Activated T-helper 17 cell treated with anti-CD3 and anti-CD28 coated beads, Interleukin-2, amount 50 U/mL, for 72 hours (primary cell): ENCODE measurements around the gene SESN1. TPM values are rescaled to one million over a fixed set of nuclear protein-coding genes. Genes with fewer than 3 reads are reported as not detected.

Experiments
- ATAC-seq: fragments of 150-1000 bp; cut with Tn5 transposase; replicated peaks from 2 replicates; pipeline ENCODE4 v1.10.0; 2021; ENCODE audit warnings: mild to moderate bottlenecking, moderate library complexity
- H3K27ac Mint-ChIP-seq: one replicate; pipeline ENCODE4 v1.8.0; 2022; ENCODE audit warnings: mixed read lengths
- H3K27me3 Mint-ChIP-seq: one replicate; pipeline ENCODE4 v1.8.0; 2022; ENCODE audit warnings: mixed read lengths
- H3K36me3 Mint-ChIP-seq: one replicate; pipeline ENCODE4 v1.8.0; 2022; ENCODE audit warnings: low read depth, mild to moderate bottlenecking, mixed read lengths
- H3K4me1 Mint-ChIP-seq: one replicate; pipeline ENCODE4 v1.8.0; 2022; ENCODE audit warnings: mixed read lengths
- H3K4me3 Mint-ChIP-seq: one replicate; pipeline ENCODE4 v1.8.0; 2022; ENCODE audit warnings: mild to moderate bottlenecking, mixed read lengths
- H3K9me3 Mint-ChIP-seq: one replicate; pipeline ENCODE4 v1.8.0; 2022; ENCODE audit warnings: mixed read lengths
- total RNA-seq, 2 donors: library from RNA; stranded (reverse); gene quantifications; one replicate each; pipeline ENCODE4 v1.2.3, GENCODE V29; 2022

Gene SESN1
- total RNA-seq, 2 donors from 2014 or later, result 9.8 to 23.0 TPM

- H3K9me3 Mint-ChIP-seq, result no peaks in the 10 kb centered on the region
- H3K4me1 Mint-ChIP-seq, result peaks cover 41% of the 10 kb centered on the region
- peak overlapping the region; percentile 34 for H3K27ac Mint-ChIP-seq
- H3K27me3 Mint-ChIP-seq, result no peaks in the 10 kb centered on the region
- H3K4me3 Mint-ChIP-seq, result peak overlapping the region; percentile 69
- no peaks in the 10 kb centered on the region for H3K36me3 Mint-ChIP-seq
- ATAC-seq, result no peak
These were observed 34.1 kb downstream of the SESN1 start for GRCh38 chr6:109060571-109060970.

- no peaks in the 10 kb centered on the region for H3K27me3 Mint-ChIP-seq
- ATAC-seq, result peak; percentile 99
- H3K4me1 Mint-ChIP-seq, result peaks cover 41% of the 10 kb centered on the region
- peak overlapping the region; percentile 69 for H3K4me3 Mint-ChIP-seq
- no peaks in the 10 kb centered on the region for H3K9me3 Mint-ChIP-seq
- no peaks in the 10 kb centered on the region for H3K36me3 Mint-ChIP-seq
- H3K27ac Mint-ChIP-seq, result peak overlapping the region; percentile 77
These were observed 35.0 kb downstream of the SESN1 start for GRCh38 chr6:109059571-109060021.

- no peak for ATAC-seq
- Mint-ChIP-seq H3K4me3 (peak overlapping the region; percentile 69), H3K9me3 (no peaks in the 10 kb centered on the region), H3K27ac (peak overlapping the region; percentile 77), H3K36me3 (no peaks in the 10 kb centered on the region), H3K27me3 (no peaks in the 10 kb centered on the region), H3K4me1 (peaks cover 36% of the 10 kb centered on the region)
These were observed 35.5 kb downstream of the SESN1 start for GRCh38 chr6:109059153-109059552.

- H3K4me3 Mint-ChIP-seq, result peak overlapping the region; percentile 69
- H3K4me1 Mint-ChIP-seq, result peaks cover 34% of the 10 kb centered on the region
- H3K27ac Mint-ChIP-seq, result no peak overlapping the region
- H3K27me3 Mint-ChIP-seq, result no peaks in the 10 kb centered on the region
- no peaks in the 10 kb centered on the region for H3K36me3 Mint-ChIP-seq
- no peaks in the 10 kb centered on the region for H3K9me3 Mint-ChIP-seq
- ATAC-seq, result no peak
These were observed 36.0 kb downstream of the SESN1 start for GRCh38 chr6:109058620-109059019.

- H3K4me1 Mint-ChIP-seq, result peaks cover 25% of the 10 kb centered on the region
- H3K27ac Mint-ChIP-seq, result peak overlapping the region; percentile 4
- no peaks in the 10 kb centered on the region for H3K36me3 Mint-ChIP-seq
- H3K4me3 Mint-ChIP-seq, result peak overlapping the region; percentile 9
- H3K9me3 Mint-ChIP-seq, result no peaks in the 10 kb centered on the region
- ATAC-seq, result no peak
- no peaks in the 10 kb centered on the region for H3K27me3 Mint-ChIP-seq
These were observed 38.0 kb downstream of the SESN1 start for GRCh38 chr6:109056661-109057060.

- no peaks in the 10 kb centered on the region for H3K27me3 Mint-ChIP-seq
- no peaks in the 10 kb centered on the region for H3K36me3 Mint-ChIP-seq
- no peaks in the 10 kb centered on the region for H3K9me3 Mint-ChIP-seq
- no peak for ATAC-seq
- no peak overlapping the region for H3K4me3 Mint-ChIP-seq
- H3K27ac Mint-ChIP-seq, result no peak overlapping the region
- H3K4me1 Mint-ChIP-seq, result peaks cover 25% of the 10 kb centered on the region
These were observed 38.8 kb downstream of the SESN1 start for GRCh38 chr6:109055771-109056235.

GRCh38 chr6:109053336-109053735 is 41.3 kb downstream of the SESN1 start:
- Mint-ChIP-seq H3K27ac (no peak overlapping the region), H3K4me3 (no peak overlapping the region), H3K36me3 (no peaks in the 10 kb centered on the region), H3K4me1 (peaks cover 19% of the 10 kb centered on the region), H3K9me3 (no peaks in the 10 kb centered on the region), H3K27me3 (no peaks in the 10 kb centered on the region)
- ATAC-seq, result no peak

GRCh38 chr6:109052852-109053251 is 41.8 kb downstream of the SESN1 start:
- no peak for ATAC-seq
- no peak overlapping the region for H3K4me3 Mint-ChIP-seq
- H3K36me3 Mint-ChIP-seq, result no peaks in the 10 kb centered on the region
- peaks cover 21% of the 10 kb centered on the region for H3K4me1 Mint-ChIP-seq
- H3K27me3 Mint-ChIP-seq, result no peaks in the 10 kb centered on the region
- no peak overlapping the region for H3K27ac Mint-ChIP-seq
- H3K9me3 Mint-ChIP-seq, result no peaks in the 10 kb centered on the region

GRCh38 chr6:109052018-109052651 is 42.5 kb downstream of the SESN1 start:
- no peak overlapping the region for H3K27ac Mint-ChIP-seq
- peaks cover 21% of the 10 kb centered on the region for H3K4me1 Mint-ChIP-seq
- H3K27me3 Mint-ChIP-seq, result no peaks in the 10 kb centered on the region
- no peak for ATAC-seq
- H3K36me3 Mint-ChIP-seq, result no peaks in the 10 kb centered on the region
- H3K4me3 Mint-ChIP-seq, result no peak overlapping the region
- no peaks in the 10 kb centered on the region for H3K9me3 Mint-ChIP-seq

GRCh38 chr6:109051301-109052017 is 43.2 kb downstream of the SESN1 start:
- Mint-ChIP-seq H3K9me3 (no peaks in the 10 kb centered on the region), H3K27me3 (no peaks in the 10 kb centered on the region), H3K4me3 (no peak overlapping the region), H3K27ac (no peak overlapping the region), H3K4me1 (peaks cover 17% of the 10 kb centered on the region), H3K36me3 (no peaks in the 10 kb centered on the region)
- no peak for ATAC-seq

- Mint-ChIP-seq H3K36me3 (no peaks in the 10 kb centered on the region), H3K27me3 (no peaks in the 10 kb centered on the region), H3K27ac (no peak overlapping the region), H3K4me1 (peaks cover 18% of the 10 kb centered on the region), H3K4me3 (no peak overlapping the region), H3K9me3 (no peaks in the 10 kb centered on the region)
- ATAC-seq, result no peak
These were observed 44.1 kb downstream of the SESN1 start for GRCh38 chr6:109050447-109051102.

- Mint-ChIP-seq H3K36me3 (no peaks in the 10 kb centered on the region), H3K4me1 (peaks cover 21% of the 10 kb centered on the region), H3K9me3 (no peaks in the 10 kb centered on the region), H3K27me3 (no peaks in the 10 kb centered on the region), H3K4me3 (no peak overlapping the region), H3K27ac (no peak overlapping the region)
- no peak for ATAC-seq
These were observed 44.6 kb downstream of the SESN1 start for GRCh38 chr6:109050012-109050411.

- H3K36me3 Mint-ChIP-seq, result no peaks in the 10 kb centered on the region
- no peak for ATAC-seq
- peaks cover 21% of the 10 kb centered on the region for H3K4me1 Mint-ChIP-seq
- H3K27me3 Mint-ChIP-seq, result no peaks in the 10 kb centered on the region
- no peak overlapping the region for H3K4me3 Mint-ChIP-seq
- H3K9me3 Mint-ChIP-seq, result no peaks in the 10 kb centered on the region
- no peak overlapping the region for H3K27ac Mint-ChIP-seq
These were observed 45.8 kb downstream of the SESN1 start for GRCh38 chr6:109048670-109049415.

- no peak overlapping the region for H3K4me3 Mint-ChIP-seq
- ATAC-seq, result peak; percentile 67
These were observed 46.5 kb downstream of the SESN1 start for GRCh38 chr6:109048176-109048575.

More at GRCh38 chr6:109048176-109048575, 46.5 kb downstream of the SESN1 start:
- Mint-ChIP-seq H3K27ac (no peak overlapping the region), H3K36me3 (no peaks in the 10 kb centered on the region), H3K9me3 (no peaks in the 10 kb centered on the region), H3K4me1 (peaks cover 19% of the 10 kb centered on the region), H3K27me3 (no peaks in the 10 kb centered on the region)
